Stimulated activated CD4-positive, alpha-beta T cell treated with anti-CD3 and anti-CD28 coated beads, Interleukin-1b, Interleukin-23, amount 100 ng/mL, for 4 hours (primary cell): ENCODE data around the gene HELQ.

Experiments
- DNase-seq, 2 donors: peaks; one replicate each; pipeline ENCODE4 v3.0.0-alpha.2; 2020; ENCODE audit warnings: low read depth in 2 of 2

HELQ gene

DNA sequence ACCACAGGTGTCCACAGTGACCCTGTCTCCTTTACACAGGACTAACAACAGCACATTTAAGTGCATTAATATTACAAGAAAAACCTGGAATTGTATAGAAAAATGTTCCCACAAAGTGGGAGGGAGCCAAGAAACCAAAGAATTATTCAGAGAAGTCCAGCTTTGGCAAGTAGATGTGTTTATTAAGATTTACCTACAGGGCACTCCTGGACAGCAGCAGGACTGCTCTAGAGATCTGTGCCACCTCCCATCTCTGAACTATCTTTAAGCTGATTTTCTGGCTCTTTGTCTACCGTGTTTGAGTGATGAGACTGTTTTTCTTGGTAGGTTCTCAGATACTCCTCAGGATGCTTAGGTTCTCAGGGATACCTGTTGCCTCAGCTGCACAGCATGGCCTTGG, 82.7 kb downstream of the HELQ start:
- DNase-seq, result no peak

DNA sequence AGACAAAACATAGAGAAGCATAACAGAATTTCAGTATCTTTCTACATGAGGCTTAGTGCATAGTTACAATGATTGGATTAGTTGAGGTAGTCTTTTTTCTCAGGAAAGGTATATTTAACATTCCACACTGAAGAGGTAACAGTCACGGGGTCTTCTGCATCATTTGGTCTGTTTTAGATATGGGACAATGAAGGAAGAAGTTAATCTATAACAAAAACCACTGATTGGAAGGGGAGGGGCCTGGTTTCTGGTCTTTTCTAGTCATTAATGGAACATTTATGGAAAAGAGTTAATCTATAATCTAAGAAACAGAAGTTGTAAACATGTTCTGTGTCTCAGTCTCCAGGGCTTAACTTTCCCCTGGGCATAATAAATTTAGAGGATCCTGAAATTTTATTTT, 83.7 kb downstream of the HELQ start:
- DNase-seq, result no peak

DNA sequence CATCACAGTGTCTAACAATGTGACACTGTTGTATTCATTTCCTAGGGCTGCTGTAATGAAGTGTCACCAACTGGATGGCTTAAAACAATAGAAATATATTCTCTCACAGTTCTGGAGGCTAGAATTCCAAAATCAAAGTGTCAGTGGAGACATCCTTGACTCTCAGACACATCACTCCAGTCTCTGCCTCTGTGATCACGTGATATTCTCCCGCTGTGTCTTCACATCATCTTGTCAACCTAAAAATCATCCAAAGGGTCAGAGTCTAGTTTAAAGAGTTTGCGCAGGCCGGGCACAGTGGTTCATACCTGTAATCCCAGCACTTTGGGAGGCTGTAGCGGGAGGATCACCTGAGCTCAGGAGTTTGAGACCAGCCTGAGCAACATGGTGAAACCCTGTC, 84.4 kb downstream of the HELQ start:
- DNase-seq, result no peak

DNA sequence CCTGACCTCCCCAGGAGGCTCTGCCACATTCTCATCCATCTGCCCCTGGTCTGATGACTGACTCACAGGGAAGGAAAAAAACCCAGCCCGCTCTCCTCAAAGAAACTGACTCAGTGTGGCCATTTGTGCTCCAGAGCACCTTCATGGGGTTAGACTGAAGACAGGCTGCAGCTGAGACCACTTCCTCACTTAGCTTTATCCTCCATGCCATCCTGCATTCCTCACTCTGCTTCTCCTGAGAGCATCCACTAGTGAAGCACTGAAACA, 85.0 kb downstream of the HELQ start:
- DNase-seq, result no peak

DNA sequence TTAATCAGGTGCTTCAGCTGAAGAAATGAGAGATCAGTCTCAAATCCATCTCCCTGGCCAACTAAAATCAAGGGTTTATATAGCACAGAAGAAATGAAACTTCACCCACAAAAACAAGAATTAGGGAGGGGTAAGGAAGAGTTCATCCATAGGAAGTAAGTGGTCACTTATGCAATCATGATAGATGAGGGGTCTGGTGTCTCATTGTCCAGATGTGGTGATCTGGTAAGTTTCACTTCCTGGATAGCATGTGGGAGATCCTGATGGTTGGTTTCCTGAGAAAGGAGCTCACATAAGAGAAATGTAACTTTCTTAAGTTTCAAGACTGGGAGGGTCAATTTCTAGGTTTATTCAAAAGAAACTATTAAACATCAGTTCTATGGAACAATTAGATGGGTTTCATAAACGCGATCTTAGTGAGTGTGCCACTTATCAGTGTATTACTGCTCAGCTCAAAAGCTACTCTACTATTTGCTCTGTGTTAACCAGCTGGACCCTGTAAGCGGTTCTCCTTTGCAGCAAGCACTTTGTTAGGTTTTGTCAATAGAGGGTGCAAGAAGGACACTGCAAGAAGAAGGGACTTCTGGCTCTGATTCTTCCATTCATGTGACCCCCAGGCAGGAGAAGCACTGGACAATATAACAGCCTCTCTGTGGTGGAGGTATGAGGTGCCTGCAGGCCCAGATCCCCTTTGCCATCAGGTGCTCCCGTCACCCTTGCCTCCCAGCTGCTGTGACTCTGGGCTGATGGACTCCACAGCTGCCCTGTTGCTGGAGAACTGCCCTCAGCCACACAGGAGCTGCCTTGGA, 85.6 kb downstream of the HELQ start:
- DNase-seq, result no peak

DNA sequence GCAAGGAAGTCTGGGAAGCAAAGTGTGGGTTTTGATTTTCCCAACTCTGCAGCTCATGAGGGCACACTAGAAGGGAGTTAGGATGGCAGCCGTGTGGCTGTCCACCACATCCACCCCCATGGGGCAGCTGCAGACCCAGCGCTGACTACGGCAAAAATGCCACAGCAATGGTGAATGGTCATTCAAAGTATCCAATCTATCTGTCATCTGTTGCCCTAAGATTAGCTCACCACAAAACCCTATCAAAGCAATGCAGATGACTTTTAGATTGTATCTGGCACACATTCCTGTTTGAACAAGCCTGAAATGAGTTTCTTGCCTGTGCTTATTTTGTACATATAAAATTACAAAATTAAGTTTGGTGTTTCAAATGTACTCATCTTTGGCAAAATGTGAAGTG, 91.3 kb downstream of the HELQ start:
- no peak for DNase-seq

DNA sequence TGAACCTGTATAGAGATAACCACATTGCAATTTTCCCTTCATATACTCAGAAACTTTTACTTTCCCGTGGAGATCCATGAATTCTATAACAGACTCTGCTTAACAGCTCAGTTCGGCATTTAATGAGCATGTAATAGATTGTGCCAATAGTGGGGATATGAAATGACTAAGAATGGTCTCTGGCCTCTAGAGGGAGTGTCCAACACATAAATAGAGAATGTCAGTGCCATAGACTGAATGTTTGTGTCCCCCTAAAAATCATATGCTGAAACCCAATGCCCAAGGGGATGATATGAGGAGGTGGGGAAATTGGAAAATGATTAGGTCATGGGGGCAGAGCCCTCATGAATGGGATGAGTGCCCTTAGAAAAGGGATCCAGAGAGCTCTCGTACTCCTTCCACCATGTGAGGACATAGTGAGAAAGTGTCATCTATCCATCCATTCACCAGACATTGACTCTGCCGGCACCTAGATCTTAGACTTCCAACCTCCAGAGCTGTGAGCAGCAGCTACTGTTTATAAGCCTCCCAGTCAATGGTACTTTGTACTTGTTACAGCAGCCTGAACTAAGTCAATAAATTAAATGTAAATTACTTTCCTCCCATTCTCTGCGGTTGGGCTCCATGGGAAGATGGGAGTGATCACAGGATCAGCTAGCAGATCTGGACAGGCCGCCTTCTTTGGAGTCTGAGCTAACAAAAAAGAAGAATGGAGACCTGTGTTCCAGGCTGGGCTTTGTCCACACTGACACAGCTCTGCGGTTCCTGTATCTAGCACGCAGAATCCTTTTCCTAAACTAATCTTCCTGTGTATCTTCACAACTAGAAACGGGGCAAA, 92.9 kb downstream of the HELQ start:
- DNase-seq, result no peak

DNA sequence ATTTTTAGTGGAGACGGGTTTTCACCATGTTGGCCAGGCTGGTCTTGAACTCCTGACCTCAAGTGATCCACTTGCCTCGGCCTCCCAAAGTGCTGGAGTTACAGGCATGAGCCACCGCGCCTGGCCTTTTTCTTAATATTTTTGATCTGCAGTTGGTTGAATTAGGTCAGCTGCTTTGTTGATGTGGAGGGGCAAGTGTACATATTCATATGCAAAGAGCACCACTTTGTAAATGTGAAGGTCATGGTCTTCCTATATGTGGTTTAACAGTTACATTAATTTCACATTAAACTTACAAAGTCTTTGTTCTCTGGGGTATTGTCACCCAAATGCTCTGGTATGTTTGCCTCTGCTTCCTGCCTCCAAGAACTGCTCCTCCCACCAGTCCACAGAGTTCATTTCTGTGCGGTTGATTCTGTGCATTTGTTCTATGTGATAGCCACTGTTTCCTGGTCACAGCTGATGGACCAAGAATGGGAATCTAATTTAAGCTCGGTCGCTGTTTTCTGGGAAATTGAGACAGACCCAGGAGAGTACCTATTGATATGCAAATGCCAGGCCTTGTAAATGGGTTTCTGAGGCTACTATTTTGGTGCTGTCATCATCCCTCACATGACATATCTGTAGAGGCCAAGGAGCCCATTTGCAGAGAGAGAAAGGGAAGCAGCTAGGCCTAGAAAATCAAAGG, 94.1 kb downstream of the HELQ start:
- no peak for DNase-seq

DNA sequence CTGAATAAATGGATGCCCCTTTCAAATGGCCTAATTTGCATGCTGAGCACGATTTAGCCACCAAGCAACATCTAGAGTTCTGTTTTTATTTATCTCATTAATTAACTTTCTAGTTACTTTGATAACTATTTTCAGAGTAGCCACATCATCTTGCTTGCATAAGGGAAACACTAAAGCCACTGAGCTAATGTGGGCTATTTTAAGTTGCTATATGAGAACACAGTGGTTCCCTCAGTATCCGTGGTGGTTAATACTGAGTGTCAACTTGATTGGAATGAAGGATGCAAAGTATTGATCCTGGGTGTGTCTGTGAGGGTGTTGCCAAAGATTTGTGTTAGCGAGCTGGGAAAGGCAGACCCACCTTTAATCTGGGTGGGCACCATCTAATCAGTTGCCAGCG, 95.6 kb downstream of the HELQ start:
- no peak for DNase-seq

DNA sequence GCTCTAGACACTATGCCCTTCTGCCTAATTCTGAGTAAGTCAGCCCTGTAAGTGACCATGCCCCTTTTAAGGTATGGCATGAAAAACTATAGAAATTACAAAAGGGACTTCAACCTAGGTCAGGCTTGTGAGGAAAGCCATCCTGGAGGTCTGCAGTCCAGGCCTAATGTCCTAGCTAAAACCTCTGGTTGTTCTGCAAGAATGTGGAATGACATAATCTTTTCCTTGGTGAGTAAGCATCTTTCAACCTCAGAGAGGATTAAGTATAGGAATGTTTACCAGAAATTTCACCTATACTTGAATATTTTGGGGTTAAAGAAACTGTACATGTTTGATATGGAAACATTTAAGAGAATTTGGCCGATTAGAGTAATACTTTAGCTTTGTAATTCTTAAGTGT, 97.2 kb downstream of the HELQ start:
- DNase-seq, result no peak
